Hepatocyte (in vitro differentiated cells): Measurements from ENCODE around the gene HOXD4.

Source experiments
- EZH2 ChIP-seq: fragments of 200-600 bp; sonication (generic); IDR thresholded peaks from 2 replicates; pipeline ENCODE4 v1.6.1; 2016; ENCODE audit warnings: antibody characterized with exemption, mild to moderate bottlenecking, borderline replicate concordance
- TF ChIP-seq, protein P1 (sequence below): fragments of 200-600 bp; sonication (generic); IDR thresholded peaks from 2 replicates; pipeline ENCODE4 v1.5.1; 2016; ENCODE audit warnings: antibody characterized with exemption, mild to moderate bottlenecking; ENCODE audit not compliant: poor library complexity

DNA sequence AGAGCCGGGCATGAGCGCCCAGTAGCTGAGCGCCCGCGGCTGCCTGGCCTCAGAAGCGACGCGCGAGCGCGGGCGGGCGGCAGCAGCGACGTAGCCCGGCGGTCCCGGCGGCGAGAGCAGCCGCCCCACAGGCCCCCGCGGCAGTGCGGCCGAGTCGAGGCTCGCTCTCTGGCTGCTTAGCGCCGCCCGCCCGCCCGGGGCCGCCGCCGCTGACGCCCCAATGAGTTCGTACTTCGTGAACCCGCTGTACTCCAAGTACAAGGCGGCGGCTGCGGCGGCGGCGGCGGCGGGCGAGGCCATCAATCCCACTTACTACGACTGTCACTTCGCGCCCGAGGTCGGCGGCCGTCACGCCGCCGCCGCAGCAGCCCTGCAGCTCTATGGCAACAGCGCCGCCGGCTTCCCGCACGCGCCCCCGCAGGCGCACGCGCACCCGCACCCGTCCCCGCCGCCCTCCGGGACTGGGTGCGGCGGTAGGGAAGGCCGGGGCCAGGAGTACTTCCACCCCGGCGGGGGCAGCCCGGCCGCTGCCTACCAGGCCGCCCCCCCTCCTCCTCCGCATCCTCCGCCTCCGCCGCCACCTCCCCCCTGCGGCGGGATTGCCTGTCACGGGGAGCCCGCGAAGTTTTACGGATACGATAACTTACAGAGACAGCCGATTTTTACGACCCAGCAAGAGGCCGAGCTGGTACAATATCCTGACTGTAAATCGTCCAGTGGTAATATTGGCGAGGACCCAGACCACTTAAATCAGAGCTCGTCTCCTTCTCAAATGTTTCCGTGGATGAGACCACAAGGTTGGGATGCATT, 21.0 kb upstream of the HOXD4 start:
- peak; percentile 86 for TF ChIP-seq EZH2
- TF ChIP-seq, protein P1, sequence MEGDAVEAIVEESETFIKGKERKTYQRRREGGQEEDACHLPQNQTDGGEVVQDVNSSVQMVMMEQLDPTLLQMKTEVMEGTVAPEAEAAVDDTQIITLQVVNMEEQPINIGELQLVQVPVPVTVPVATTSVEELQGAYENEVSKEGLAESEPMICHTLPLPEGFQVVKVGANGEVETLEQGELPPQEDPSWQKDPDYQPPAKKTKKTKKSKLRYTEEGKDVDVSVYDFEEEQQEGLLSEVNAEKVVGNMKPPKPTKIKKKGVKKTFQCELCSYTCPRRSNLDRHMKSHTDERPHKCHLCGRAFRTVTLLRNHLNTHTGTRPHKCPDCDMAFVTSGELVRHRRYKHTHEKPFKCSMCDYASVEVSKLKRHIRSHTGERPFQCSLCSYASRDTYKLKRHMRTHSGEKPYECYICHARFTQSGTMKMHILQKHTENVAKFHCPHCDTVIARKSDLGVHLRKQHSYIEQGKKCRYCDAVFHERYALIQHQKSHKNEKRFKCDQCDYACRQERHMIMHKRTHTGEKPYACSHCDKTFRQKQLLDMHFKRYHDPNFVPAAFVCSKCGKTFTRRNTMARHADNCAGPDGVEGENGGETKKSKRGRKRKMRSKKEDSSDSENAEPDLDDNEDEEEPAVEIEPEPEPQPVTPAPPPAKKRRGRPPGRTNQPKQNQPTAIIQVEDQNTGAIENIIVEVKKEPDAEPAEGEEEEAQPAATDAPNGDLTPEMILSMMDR: no peak
